SKM-1 treated with dmso at 0.1 percent for 144 hours (cell line): ENCODE results near the gene HCFC1.
A peak's percentile ranks its signal among the peaks of the same experiment; 100 is the strongest.

Experiments used
- DNase-seq: peaks from one replicate; lab custom pipeline; 2025; ENCODE audit not compliant: unreplicated experiment; lab: John Stamatoyannopoulos, UW

The HCFC1 gene

GRCh38 chrX:153905481-153906095 is 66.0 kb downstream of the HCFC1 start:
- no peak for DNase-seq

GRCh38 chrX:153903991-153904957 is 67.3 kb downstream of the HCFC1 start, which contains the start of gene AVPR2:
AVPR2 (plus strand) TSS chrX:153904673; CDS start chrX:153905146, 473 bp downstream.
- DNase-seq = no peak

GRCh38 chrX:153903238-153903980 is 68.2 kb downstream of the HCFC1 start:
- DNase-seq = no peak

- DNase-seq = no peak
Measured at GRCh38 chrX:153902385-153902784, 69.2 kb downstream of the HCFC1 start.

GRCh38 chrX:153901753-153902140 is 69.9 kb downstream of the HCFC1 start:
- no peak for DNase-seq

- DNase-seq = peak; percentile 69
Measured at GRCh38 chrX:153900831-153901752, 70.5 kb downstream of the HCFC1 start.

- no peak for DNase-seq
Measured at GRCh38 chrX:153897899-153898298, 73.7 kb downstream of the HCFC1 start.
